HG02938 (cell line): ENCODE measurements around the gene TNPO3.
"Not testable (repeated sequence)": the region's sequence is repeated elsewhere in the genome, so short reads cannot be mapped to it uniquely, and the experiment has no call there.

Source experiments
- ATAC-seq: cut with Tn5 transposase; IDR thresholded peaks from one replicate; pipeline ENCODE4 v1.9.1; 2021; ENCODE audit warnings: mild to moderate bottlenecking, moderate library complexity; ENCODE audit not compliant: unreplicated experiment

TNPO3 gene

DNA sequence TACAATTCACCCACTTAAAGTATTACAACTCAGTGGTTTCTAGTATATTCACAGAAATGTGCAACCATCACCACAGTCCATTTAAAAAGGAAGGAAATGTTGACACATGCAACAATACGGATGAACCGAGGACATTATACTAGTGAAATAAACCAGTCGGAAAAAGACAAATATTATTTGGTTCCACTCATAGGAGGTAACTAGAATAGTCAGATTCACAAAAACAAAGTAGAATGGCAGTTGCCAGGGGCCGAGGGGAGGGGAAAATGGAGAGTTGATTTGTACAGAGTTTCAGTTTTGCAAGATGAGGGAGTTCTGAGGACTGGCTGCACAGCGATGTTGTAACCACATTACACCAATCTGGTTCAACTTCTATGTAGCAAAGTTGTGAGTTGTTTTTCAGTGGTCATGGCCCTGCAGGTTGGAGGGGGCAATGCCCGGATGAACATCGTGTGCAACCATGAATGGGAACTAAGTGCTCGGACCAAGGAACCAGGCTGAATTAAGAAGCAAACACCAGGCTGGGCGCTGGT lies 17.6 kb upstream of the TNPO3 start:
- ATAC-seq, result no peak

DNA sequence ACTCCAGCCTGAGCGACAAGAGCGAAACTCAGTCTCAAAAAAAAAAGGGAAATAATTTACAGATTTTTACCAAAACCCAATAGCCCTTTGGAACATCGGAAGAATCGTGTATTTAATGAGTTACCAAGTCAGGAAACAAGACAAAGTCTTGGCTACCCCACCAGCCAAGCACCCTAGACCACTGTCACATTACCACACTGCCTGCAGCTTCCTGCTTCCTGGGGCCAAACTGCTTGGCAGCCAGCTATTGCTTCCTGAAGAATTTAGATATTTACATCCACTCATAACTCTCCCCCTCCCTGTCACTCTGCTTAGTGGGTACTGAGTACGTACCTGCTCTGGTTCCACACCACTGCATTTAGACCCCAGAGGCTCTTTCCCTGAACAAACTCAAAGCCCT lies 14.1 kb upstream of the TNPO3 start:
- no peak for ATAC-seq

DNA sequence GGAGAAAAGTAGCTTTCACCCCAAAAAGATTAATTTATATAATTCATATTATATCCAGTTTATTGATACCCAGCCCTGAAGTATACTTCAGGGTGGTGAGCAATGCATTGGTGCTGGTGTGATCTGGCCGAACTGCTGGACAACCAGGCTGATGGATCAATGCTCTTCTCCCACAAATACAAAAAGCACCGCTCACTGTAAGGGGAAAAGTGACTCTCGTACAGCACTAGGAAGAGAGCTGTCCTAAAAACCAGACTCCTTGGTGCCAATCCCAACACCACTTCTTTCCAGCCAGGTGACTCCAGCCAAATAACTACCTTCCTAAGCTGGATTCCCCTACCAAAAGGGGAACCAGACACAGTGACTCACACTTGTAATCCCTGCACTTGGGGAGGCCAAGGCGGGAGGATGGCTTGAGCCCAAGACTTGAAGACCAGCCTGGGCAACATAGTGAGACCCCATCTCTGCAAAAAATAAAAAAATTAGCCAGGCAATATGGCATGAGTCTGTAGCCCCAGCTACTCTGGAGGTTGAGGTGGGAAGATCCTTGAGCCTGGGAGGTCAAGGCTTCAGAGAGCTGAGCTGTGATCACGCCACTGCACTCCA lies 13.1 kb upstream of the TNPO3 start:
- ATAC-seq, result no peak

- not testable (repeated sequence) for ATAC-seq
These were observed 12.2 kb upstream of the TNPO3 start for GRCh38 chr7:129067132-129067561.

DNA sequence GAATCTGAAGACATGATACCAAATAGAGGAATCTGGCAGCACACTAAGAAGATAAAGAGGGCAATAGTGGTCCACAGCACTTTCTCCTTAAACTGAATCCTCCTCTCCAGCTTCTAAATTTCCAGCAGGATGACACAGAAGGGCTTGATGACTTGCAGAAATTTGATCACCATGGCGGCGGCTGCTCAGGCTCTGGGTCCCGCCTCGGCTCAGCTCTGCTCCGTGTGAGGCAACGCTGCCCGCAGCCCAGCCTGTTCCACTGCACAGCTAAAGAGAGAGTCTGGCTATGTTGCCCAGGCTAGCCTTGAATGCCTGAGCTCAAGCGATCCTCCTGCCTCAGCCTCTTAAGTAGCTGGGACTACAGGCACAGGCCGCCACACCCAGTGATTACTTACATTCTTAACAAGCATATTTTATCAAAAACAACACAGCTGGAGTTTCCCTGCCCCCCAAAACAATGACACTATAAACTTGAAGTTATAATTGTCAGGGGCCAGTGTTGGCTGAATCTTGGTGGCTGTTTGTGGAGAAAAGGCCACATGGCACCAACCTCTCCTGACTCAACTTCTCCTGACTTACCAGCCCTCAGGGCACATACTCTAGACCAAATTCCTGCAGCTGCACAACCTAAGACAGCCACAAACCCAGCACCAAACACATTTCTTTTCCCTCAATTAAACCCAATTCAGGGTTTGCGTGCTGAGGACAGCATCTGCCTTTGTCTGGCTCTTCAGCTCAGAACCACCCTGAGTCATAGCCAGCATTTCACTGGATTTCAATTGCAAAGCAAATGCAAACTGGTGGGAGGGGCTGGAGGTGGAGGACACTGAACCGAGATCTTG lies 11.6 kb upstream of the TNPO3 start:
- ATAC-seq, result no peak

DNA sequence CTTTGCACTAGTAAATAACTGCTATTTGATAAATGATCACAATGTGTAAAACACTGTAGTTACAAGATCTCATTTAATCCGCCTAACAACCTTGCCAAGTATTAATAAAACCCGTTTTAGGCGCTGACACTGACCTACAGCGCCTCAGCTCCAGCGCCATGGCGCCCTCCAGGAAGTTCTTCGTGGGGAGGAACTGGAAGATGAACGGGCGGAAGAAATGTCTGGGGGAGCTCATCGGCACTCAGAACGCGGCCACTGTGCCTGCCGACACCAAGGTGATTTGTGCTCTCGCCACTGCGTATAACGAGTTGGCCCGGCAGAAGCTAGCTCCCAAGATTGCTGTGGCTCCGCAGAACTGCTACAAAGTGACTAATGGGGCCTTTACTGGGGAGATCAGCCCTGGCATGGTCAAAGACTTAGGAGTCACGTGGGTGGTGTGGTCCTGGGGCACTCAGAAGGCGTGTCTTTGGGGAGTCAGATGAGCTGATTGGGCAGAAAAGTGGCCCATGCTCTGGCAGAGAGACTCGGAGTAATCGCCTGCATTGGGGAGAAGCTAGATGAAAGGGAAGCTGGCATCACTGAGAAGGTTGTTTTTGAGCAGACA lies 1.1 kb upstream of the TNPO3 start:
- ATAC-seq, result no peak

GRCh38 chr7:129055294-129055816 lies 444 bp upstream of the TNPO3 start:
- peak; percentile 25 for ATAC-seq

DNA sequence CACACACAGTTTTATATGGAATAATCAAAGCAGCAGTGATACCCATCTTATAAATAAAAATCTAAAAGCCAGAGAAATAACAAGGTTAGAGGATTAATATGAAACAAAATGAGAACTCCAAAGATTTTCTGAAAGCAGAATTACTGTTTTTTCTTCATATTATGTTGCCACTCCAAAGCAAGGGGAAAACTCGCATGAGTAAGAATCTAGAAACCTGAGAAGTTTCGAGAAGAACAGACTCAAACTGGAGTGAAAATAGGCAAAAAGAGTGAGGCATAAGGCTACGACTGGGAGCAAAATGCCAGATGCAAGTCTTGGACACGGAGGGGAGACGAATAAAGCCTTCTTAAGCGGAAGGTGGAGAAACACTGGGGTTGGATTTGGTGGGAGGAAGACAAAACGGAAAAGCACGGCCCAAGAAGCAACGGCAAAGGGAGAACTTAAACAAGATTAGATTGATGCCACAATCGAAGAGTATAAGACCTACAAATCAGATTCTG lies 923 bp downstream of the TNPO3 start:
- no peak for ATAC-seq

- no peak for ATAC-seq
These were observed 2.5 kb downstream of the TNPO3 start for GRCh38 chr7:129052441-129052840.

DNA sequence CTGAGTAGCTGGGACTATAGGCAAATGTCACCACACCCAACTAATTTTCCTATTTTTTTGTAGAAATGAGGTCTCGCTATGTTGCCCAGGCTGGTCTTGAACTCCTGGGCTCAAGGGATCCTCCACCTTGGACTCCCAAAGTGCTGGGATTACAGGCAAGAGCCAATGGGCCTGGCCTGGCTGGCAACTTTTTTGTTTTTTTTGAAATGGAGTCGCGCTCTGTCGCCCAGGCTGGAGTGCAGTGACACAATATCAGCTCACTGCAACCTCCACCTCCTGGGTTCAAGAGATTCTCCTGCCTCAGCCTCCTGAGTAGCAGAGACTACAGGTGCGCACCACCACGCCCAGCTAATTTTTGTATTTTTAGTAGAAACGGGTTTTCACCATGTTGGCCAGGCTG lies 3.5 kb downstream of the TNPO3 start:
- ATAC-seq, result not testable (repeated sequence)

DNA sequence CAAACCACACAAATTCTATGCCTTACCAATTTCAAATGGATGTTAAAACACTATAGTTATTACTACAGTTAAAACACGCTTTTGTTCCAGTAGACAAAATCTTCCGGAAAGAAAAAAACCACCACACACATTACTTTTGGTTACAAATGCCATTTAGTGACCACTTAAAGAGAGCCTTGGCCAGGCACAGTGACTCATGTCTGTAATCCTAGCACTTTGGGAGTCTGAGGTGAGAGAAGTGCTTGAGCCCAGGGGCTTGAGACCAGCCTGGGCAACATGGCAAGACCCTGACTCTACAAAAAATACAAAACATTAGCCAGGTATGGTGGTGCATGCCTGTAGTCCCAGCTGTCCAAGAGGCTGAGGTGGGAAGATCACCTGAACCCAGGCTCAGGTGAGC lies 7.2 kb downstream of the TNPO3 start:
- no peak for ATAC-seq

- ATAC-seq, result no peak
These were observed 9.2 kb downstream of the TNPO3 start for GRCh38 chr7:129045682-129046081.

DNA sequence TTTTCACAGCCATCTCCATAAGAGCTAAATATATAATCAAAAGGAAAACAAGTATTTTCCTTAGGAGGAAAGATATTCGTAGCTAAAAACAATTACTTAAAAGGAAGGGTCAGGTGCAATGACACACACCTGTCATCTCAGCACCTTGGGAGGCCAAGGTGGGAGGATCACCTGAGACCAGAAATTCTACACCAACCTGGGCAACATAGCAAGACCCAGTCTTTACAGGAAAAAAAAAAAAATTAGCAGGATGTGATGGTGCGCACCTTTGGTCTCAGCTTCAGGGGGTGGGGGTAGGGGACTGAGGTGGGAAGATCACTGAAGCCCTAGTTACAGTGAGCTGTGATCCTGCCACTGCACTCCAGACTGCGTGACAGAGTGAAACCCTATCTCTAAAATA lies 11.9 kb downstream of the TNPO3 start:
- no peak for ATAC-seq

DNA sequence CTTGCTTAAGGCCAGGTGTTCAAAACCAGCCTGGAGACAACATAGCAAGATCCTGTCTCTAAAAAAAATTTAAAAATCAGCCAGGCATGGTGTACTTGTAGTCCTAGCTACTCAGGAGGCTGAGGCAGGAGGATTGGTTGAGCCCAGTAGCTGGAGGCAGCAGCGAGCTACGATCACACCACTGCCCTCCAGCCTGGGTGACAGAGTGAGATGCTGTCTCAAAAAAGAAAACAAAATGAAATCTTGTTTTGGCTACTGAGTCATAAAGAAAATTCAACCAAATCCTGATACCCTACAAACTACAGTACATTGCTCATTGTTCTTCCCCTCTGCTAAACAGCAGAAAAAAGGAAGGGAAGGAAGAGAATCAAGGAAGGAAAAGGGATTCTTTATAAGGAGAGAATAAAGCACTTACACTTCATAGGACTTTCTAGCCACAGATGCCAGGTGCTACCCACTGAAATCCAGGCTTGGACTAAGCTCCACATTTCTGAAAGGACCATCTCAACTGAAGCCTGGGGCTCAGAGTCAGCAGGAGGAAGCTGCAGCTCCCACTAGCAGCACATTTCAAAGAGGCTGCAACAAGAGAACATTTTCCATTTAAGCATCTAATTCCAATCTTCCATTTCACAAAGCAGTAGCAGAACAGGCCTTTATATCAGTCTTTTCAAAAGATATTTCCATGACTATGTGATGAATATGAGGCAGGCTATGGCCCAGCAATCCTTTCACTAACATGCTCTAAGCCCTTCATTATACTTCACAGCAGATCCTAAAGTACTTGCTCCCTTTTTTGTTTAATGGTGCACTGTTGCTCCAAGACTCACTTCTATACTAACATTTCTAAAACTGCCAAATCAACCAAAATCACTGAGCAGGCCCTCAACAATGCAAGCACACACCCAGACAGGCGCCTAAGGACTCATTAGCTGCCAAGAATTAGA lies 13.5 kb downstream of the TNPO3 start:
- ATAC-seq, result no peak

DNA sequence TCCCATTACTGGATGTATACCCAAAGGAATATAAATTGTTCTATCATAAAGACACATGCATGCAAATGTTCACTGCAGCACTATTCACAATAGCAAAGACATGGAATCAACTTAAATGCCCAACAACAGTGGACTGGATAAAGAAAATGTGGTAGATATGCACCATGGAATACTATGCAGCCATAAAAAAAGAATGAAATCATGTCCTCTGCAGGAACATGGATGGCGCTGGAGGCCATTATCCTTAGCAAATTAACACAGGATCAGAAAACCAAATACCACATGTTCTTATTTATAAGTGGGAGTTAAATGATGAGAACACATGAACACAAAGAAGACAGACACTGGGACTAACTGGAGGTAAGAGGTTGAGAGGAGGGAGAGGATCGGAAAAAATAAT lies 16.4 kb downstream of the TNPO3 start:
- not testable (repeated sequence) for ATAC-seq

GRCh38 chr7:129037585-129037984 lies 17.3 kb downstream of the TNPO3 start:
- no peak for ATAC-seq

DNA sequence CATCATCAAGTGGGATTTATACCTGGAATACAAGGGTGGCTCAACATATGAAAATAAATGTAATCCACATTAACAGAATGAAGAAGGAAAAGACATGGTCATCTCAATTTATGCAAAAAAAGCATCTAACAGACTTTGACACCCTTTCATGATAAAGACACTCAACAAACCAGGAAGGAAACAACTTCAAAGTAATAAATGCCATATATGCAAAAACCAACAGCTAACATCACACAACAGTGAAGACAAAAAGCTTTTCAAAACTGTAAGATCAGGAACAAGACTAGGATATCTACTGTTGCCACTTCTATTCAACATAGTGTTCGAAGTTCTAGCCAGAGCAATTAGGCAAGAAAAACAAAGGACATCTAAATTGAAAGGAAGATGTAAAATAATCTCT lies 22.9 kb downstream of the TNPO3 start:
- no peak for ATAC-seq

DNA sequence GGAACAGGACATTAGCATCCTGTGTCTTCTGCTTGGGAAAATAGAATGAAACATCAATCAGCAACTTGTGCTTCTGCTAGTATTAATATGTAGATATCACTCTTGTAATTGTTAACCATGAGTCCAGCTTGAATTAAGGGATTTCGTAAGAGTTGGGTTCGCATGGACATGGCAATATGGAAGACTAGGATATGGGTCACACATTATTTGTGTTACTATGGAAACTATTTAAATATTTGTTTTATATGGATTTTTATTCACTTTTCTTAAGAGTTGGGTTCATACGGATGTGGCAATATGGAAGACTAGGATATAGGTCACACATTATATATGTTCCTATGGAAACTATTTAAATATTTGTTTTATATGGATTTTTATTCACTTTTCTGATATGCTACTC lies 24.5 kb downstream of the TNPO3 start:
- no peak for ATAC-seq

- no peak for ATAC-seq
These were observed 30.8 kb downstream of the TNPO3 start for GRCh38 chr7:129024125-129024524.

- no peak for ATAC-seq
These were observed 33.3 kb downstream of the TNPO3 start for GRCh38 chr7:129021656-129022055.
